Ovary (tissue), 3 donors: Measurements from ENCODE around the gene IKZF3.

Experiments
- POLR2A ChIP-seq: fragments of 450-650 bp; IDR thresholded peaks from one replicate; pipeline ENCODE4 v1.6.1; 2017; ENCODE audit warnings: antibody characterized with exemption, mild to moderate bottlenecking, moderate library complexity
- TF ChIP-seq, protein P1 (sequence below), 3 donors: fragments of 450-650 bp in 2 of 3; fragments of 200-600 bp in 1 of 3; IDR thresholded peaks; one replicate each; pipeline versions ENCODE4 v1.5.1 to v1.8.0; 2016 to 2022; ENCODE audit warnings: antibody characterized with exemption in 3 of 3, mild to moderate bottlenecking in 1 of 3
- donor health status: DM: no; HTN: no; CAD: no.

DNA sequence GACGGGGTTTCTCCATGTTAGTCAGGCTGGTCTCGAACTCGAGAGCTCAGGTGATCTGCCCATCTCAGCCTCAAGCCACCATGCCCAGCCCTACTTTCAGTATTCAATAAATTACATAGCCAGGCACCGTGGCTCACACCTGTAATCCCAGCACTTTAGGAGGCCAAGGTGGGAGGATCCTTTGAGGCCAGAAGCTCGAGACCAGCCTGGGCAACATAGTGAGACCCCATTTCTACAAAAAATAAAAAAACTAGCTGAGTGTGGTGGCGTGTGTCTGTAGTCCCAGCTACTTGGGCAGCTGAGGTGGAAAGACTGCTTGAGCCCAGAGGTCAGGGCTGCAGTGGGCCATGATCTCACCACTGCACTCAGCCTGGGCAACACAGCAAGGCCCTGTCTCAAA is 142.0 kb downstream of the IKZF3 start:
- TF ChIP-seq, protein P1, sequence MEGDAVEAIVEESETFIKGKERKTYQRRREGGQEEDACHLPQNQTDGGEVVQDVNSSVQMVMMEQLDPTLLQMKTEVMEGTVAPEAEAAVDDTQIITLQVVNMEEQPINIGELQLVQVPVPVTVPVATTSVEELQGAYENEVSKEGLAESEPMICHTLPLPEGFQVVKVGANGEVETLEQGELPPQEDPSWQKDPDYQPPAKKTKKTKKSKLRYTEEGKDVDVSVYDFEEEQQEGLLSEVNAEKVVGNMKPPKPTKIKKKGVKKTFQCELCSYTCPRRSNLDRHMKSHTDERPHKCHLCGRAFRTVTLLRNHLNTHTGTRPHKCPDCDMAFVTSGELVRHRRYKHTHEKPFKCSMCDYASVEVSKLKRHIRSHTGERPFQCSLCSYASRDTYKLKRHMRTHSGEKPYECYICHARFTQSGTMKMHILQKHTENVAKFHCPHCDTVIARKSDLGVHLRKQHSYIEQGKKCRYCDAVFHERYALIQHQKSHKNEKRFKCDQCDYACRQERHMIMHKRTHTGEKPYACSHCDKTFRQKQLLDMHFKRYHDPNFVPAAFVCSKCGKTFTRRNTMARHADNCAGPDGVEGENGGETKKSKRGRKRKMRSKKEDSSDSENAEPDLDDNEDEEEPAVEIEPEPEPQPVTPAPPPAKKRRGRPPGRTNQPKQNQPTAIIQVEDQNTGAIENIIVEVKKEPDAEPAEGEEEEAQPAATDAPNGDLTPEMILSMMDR (IDR thresholded peaks at IDR 0.05), result no peak
- TF ChIP-seq POLR2A, result no peak
